Fibroblast of lung (primary cell): Measurements from ENCODE around the gene ZNF558. TPM values are rescaled to one million over a fixed set of nuclear protein-coding genes. Genes with fewer than 3 reads are reported as not detected.

ENCODE experiments used
- DNase-seq, 2 donors: peaks; one replicate each; pipeline versions ENCODE4 v3.0.0 to v3.0.0-alpha.2; 2010; ENCODE audit warnings: low read depth in 2 of 2
- H2AFZ ChIP-seq: 2 replicates; pipeline ENCODE4 v1.5.1; 2012; ENCODE audit warnings: low read length, control low read depth, inconsistent platforms
- H3K27ac ChIP-seq: 2 replicates; pipeline ENCODE4 v1.5.1; 2011; ENCODE audit warnings: low read length, control low read depth; ENCODE audit not compliant: insufficient read depth
- H3K27me3 ChIP-seq: 2 replicates; pipeline ENCODE4 v1.5.1; 2011; ENCODE audit warnings: mild to moderate bottlenecking, low read length; ENCODE audit not compliant: control insufficient read depth, insufficient read depth
- H3K36me3 ChIP-seq: 2 replicates; pipeline ENCODE4 v1.5.1; 2011; ENCODE audit warnings: low read length; ENCODE audit not compliant: control insufficient read depth, insufficient read depth
- H3K4me1 ChIP-seq: 2 replicates; pipeline ENCODE4 v1.5.1; 2011; ENCODE audit warnings: low read length; ENCODE audit not compliant: control insufficient read depth, insufficient read depth; ENCODE audit errors: extremely low read depth
- H3K4me2 ChIP-seq: 2 replicates; pipeline ENCODE4 v1.5.1; 2011; ENCODE audit warnings: low read length, control low read depth; ENCODE audit not compliant: insufficient read depth; ENCODE audit errors: extremely low read depth
- H3K4me3 ChIP-seq, 4 experiments: fragments of 200-600 bp in 1 of 4; sonication (generic) in 1 of 4; replicated peaks in 1 of 4; 2 replicates each; pipeline ENCODE4 v1.5.1; 2011 to 2016; ENCODE audit warnings: low read length in 4 of 4, low read depth in 3 of 4, mild to moderate bottlenecking in 3 of 4, control low read depth in 2 of 4, inconsistent platforms in 1 of 4, mixed read lengths in 1 of 4; ENCODE audit not compliant: insufficient read depth in 1 of 4; ENCODE audit errors: control extremely low read depth in 1 of 4
- H3K79me2 ChIP-seq: 2 replicates; pipeline ENCODE4 v1.5.1; 2012; ENCODE audit warnings: mild to moderate bottlenecking, low read length, inconsistent platforms; ENCODE audit not compliant: control insufficient read depth, insufficient read depth
- H3K9ac ChIP-seq: 2 replicates; pipeline ENCODE4 v1.5.1; 2011; ENCODE audit warnings: mild to moderate bottlenecking, low read length, control low read depth; ENCODE audit not compliant: insufficient read depth
- H3K9me3 ChIP-seq: 2 replicates; pipeline ENCODE4 v1.5.1; 2012; ENCODE audit warnings: low read depth, low read length; ENCODE audit not compliant: control insufficient read depth, insufficient read depth
- H4K20me1 ChIP-seq: 2 replicates; pipeline ENCODE4 v1.5.1; 2011; ENCODE audit warnings: low read length; ENCODE audit not compliant: control insufficient read depth, insufficient read depth; ENCODE audit errors: extremely low read depth
- CTCF ChIP-seq, 2 donors: IDR thresholded peaks in 1 of 2; conservative IDR thresholded peaks in 1 of 2; 1 replicate in 1 of 2; 2 replicates in 1 of 2; pipeline ENCODE4 v1.5.1; 2011 to 2012; ENCODE audit warnings: low read length in 2 of 2, control low read depth in 1 of 2, inconsistent platforms in 1 of 2, low read depth in 1 of 2, mild to moderate bottlenecking in 1 of 2
- EZH2 ChIP-seq: IDR thresholded peaks from 2 replicates; pipeline ENCODE4 v1.5.1; 2012; ENCODE audit warnings: low read length, control low read depth, mild to moderate bottlenecking; ENCODE audit errors: missing control alignments
- polyA plus RNA-seq, 2 donors: library from polyadenylated mRNA; depleted of rRNA in 1 of 2; stranded (reverse) in 1 of 2; unstranded in 1 of 2; fragments of >200 nt; gene quantifications; 2 replicates each; pipeline ENCODE4 v1.2.1, GENCODE V29; 2011 to 2012; ENCODE audit warnings: missing spikeins in 1 of 2
- total RNA-seq: library from RNA; depleted of rRNA; stranded (reverse); fragments of >200 nt; gene quantifications from 2 replicates; pipeline ENCODE4 v1.2.1, GENCODE V29; 2014

Gene ZNF558
- total and polyA plus RNA-seq, 2 donors (not counting 1 experiment from before 2014, with no cell fraction given), result 17.2 to 38.6 TPM

DNA sequence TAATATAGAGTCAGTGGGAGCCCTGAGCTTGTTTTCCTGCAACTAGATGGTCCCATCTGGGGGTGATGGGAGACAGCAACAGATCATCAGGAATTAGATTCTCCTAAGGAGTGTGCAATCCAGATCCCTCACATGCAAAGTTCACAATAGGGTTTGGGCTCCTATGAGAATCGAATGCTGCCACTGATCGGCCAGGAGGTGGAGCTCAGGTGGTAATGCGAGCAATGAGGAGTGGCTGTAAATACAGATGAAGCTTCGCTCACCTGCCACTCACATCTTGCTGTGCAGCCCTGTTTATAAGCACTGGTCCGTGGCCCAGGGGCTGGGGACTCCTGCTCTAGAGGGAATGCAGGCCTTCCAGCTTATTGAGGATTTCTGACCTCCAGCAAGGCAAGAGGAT lies 5.7 kb downstream of the ZNF558 start:
- Histone ChIP-seq H4K20me1 (no peaks in the 10 kb centered on the region), H3K9me3 (no peaks in the 10 kb centered on the region), H3K27ac (no peak overlapping the region), H3K4me1 (no peaks in the 10 kb centered on the region), H3K4me2 (no peak overlapping the region), H3K79me2 (no peaks in the 10 kb centered on the region), H3K4me3 (no peak overlapping the region), H2AFZ (no peak overlapping the region), H3K36me3 (peaks cover 3% of the 10 kb centered on the region), H3K27me3 (no peaks in the 10 kb centered on the region), H3K9ac (no peak overlapping the region)
- no peak for DNase-seq
- no peak for TF ChIP-seq EZH2
- no peak for TF ChIP-seq CTCF (conservative IDR thresholded peaks at IDR 0.05 in 1 of 2, IDR thresholded peaks at IDR 0.05 in 1 of 2; ENCODE audit: low read depth in 1 of 2, low read length in 2 of 2)

DNA sequence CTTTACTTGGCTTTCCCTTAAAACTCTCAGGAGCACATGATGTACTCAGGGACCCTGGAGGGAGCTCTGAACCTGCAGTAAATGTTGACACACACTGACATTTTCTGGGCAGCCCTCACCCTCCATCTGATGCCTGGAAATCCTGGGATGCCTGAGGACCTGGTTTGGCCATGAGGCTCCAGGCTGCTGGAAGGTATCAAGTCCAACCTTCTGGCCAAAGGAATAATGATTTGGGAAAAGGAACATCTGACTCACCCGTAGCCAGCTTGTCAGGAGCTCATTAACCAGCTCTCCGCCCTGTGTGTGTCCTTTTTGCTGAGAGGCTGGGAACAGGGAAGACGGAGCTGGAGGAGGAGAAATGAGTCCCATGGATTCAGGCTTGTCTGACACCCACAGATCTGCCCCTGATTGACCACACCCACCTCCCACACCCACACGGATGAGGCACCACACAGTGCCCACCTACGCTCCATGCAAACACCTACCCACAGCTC lies 10.3 kb downstream of the ZNF558 start:
- no peak overlapping the region for H2AFZ ChIP-seq

DNA sequence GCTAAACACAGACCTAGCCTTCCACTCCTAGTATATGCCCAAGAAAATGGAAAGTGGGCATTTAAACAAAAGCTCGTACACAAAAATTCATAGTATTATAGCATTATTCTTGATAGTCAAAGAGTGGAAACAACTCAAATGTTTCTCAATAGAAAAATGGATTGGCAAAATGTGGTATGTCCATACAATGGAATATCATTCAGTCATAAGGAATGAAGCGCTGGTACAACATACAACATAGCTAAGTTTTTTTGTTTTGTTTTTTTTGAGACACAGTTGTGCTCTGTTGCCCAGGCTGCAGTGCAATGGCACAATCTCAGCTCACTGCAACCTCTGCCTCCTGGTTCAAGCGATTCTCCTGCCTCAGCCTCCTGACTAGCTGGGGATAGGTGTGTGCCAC lies 11.9 kb downstream of the ZNF558 start:
- H3K4me1 ChIP-seq, result no peaks in the 10 kb centered on the region
- no peak overlapping the region for H3K9ac ChIP-seq
- H4K20me1 ChIP-seq, result no peaks in the 10 kb centered on the region
- H3K27me3 ChIP-seq, result no peaks in the 10 kb centered on the region
- H3K27ac ChIP-seq, result no peak overlapping the region
- peaks cover 5% of the 10 kb centered on the region for H3K36me3 ChIP-seq
- H3K4me2 ChIP-seq, result no peak overlapping the region
- H2AFZ ChIP-seq, result no peak overlapping the region
- no peaks in the 10 kb centered on the region for H3K79me2 ChIP-seq
- no peak for DNase-seq
- H3K4me3 ChIP-seq, result no peak overlapping the region
- H3K9me3 ChIP-seq, result no peaks in the 10 kb centered on the region
- TF ChIP-seq CTCF (conservative IDR thresholded peaks at IDR 0.05 in 1 of 2, IDR thresholded peaks at IDR 0.05 in 1 of 2; ENCODE audit: low read depth in 1 of 2, low read length in 2 of 2) (no peak), EZH2 (no peak)

More for the DNA sequence above, 10.3 kb downstream of the ZNF558 start:
- Histone ChIP-seq H3K79me2 (no peaks in the 10 kb centered on the region), H4K20me1 (no peaks in the 10 kb centered on the region), H3K27me3 (no peaks in the 10 kb centered on the region), H3K4me1 (no peaks in the 10 kb centered on the region), H3K4me2 (no peak overlapping the region), H3K36me3 (peaks cover 5% of the 10 kb centered on the region), H3K9me3 (no peaks in the 10 kb centered on the region), H3K9ac (no peak overlapping the region), H3K27ac (no peak overlapping the region), H3K4me3 (no peak overlapping the region)
- TF ChIP-seq EZH2 (no peak), CTCF (conservative IDR thresholded peaks at IDR 0.05 in 1 of 2, IDR thresholded peaks at IDR 0.05 in 1 of 2; ENCODE audit: low read depth in 1 of 2, low read length in 2 of 2) (no peak)
- peak in 1 of 2 donors; percentile 66 for DNase-seq
